A549 treated with Mapracorat at 1 μM for 4 hours (cell line): ENCODE measurements around the gene CPA2. TPM values are rescaled to one million over a fixed set of nuclear protein-coding genes. Genes with fewer than 3 reads are reported as not detected.

Source experiments
- total RNA-seq: library from RNA; stranded (reverse); fragments of 200-300 nt; extraction: Qiagen RNA extraction; gene quantifications from 5 replicates; pipeline ENCODE4 v1.2.3, GENCODE V29; 2022

Gene CPA2
- total RNA-seq, result 0.09 TPM in 1 of 5 replicates, not detected in the others

DNA sequence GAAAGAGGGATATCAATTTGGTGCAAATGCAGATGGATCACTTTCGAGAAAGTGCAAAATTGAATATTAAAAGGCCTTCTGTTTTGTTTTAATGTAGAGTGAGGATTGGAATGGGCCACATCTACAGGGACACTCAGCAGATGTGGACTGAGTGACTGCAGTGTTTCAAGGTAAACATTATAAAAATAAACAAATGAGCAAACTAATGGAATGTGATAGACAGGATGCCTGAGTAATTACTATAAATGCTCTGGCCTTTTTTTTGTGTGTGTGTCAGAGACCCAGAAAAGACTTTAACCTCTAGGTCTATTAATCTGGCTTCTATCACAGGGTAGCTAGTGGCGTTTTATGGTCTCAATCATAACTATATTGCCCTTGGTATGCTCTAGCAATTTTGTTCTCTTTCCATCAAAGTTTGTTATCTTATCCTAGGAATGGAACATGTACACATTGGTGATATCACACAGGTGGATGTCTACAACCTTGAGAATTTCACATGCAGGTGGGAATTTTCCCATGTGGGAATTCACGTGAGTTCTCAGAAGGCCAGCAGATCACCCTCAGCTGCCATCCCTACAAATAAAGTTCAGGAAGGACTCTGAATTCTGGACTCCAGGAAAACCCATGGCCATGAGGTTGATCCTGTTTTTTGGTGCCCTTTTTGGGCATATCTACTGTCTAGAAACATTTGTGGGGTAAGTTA, at the start of gene CPA2:
Gene CPA2, plus strand, starts transcription at position 606 of the 703 bp plus-strand sequence. Its CDS starts 19 bp downstream, at position 625.

GRCh38 chr7:130292682-130293257, 26.1 kb downstream of the CPA2 start, which contains the start of gene CPA4:
CPA4 (plus strand) TSS chr7:130293161; CDS start chr7:130293181, 20 bp downstream.

Other genes with a start within 250 kb of the CPA2 start
- 24.1 to 28.3 TPM (median 25.2 TPM) in 5 replicates for gene ZC3HC1, start 215.5 kb upstream of the CPA2 start, total RNA-seq
- 9.9 to 15.7 TPM (median 13.6 TPM) in 5 replicates for gene KLHDC10, start 196.3 kb upstream of the CPA2 start, total RNA-seq
- 12.0 to 15.9 TPM (median 14.2 TPM) in 5 replicates for gene TMEM209, start 61.5 kb upstream of the CPA2 start, total RNA-seq
- not detected in 5 replicates for gene SSMEM1, start 59.0 kb upstream of the CPA2 start, total RNA-seq
- gene CPA4, start 26.3 kb downstream of the CPA2 start, total RNA-seq, result 3.3 to 5.3 TPM (median 4.3 TPM) in 5 replicates
- not detected in 5 replicates for gene CPA5, start 78.0 kb downstream of the CPA2 start, total RNA-seq
- gene CPA1, start 113.6 kb downstream of the CPA2 start, total RNA-seq, result not detected in 5 replicates
- gene CEP41, start 174.2 kb downstream of the CPA2 start, total RNA-seq, result 10.4 to 13.8 TPM (median 11.6 TPM) in 5 replicates
- 31.8 to 45.2 TPM (median 36.6 TPM) in 5 replicates for gene MEST, start 225.2 kb downstream of the CPA2 start, total RNA-seq